Left cardiac atrium (tissue), 4 donors: ENCODE data around the gene BMP6. TPM values are rescaled to one million over a fixed set of nuclear protein-coding genes. Genes with fewer than 3 reads are reported as not detected.

Experiments used
- ATAC-seq, 2 donors: fragments of 200-7000 bp; cut with Tn5 transposase; one replicate each; pipeline ENCODE4 v1.9.1; 2020; ENCODE audit warnings: mild to moderate bottlenecking in 2 of 2, moderate library complexity in 2 of 2
- DNase-seq: peaks from one replicate; pipeline ENCODE4 v3.0.0-alpha.2; 2020
- intact Hi-C, 2 donors: fragments of 100-400 bp; cut with DNase I; formaldehyde crosslinking; loops; one replicate each; pipeline versions ENCODE4 v1.14.1 to v1.15.1; 2022 to 2023
- total RNA-seq, 2 donors: library from RNA; stranded (reverse); fragmentation: NEBNext Ultra II Directional; extraction: Animal tissue kit (Norgen Biotek cat#: 25700); gene quantifications; one replicate each; pipeline ENCODE4 v1.2.1, GENCODE V29; 2021
- donor health status: DM: no; HTN: yes; CAD: no.
- donor health status: DM: no; HTN: yes; CAD: no; lungs with severe emphysema.
- donor health status: DM: yes; HTN: yes; CAD: no.
- donor health status: Dilated cardiomyopathy.

The BMP6 gene
- total RNA-seq, 2 donors from 2014 or later: 2.1 to 13.4 TPM

GRCh38 chr6:7924867-7925266, 199.0 kb downstream of the BMP6 start:
- no peak for DNase-seq
- ATAC-seq: no peak
- intact Hi-C loops: no loop called here

Other genes starting within 250 kb of the BMP6 start
- gene DSP, start 184.4 kb upstream of the BMP6 start, total RNA-seq: 100 to 1,000 TPM; 179 to 198 TPM
- gene SNRNP48, start 135.9 kb upstream of the BMP6 start, total RNA-seq: 10 to 100 TPM; 10.3 to 12.6 TPM
- 10 to 100 TPM; 65.3 to 80.7 TPM for gene TXNDC5, start 184.7 kb downstream of the BMP6 start, total RNA-seq